Astrocyte (in vitro differentiated cells and primary cell): ENCODE results near the gene IRAK1. TPM values are rescaled to one million over a fixed set of nuclear protein-coding genes. Genes with fewer than 3 reads are reported as not detected.
A peak's percentile ranks its signal among the peaks of the same experiment; 100 is the strongest.

ENCODE experiments used
- DNase-seq: peaks from one replicate; pipeline ENCODE4 v3.0.0-alpha.2; 2010; ENCODE audit warnings: low read depth
- FAIRE-seq: peaks from 2 replicates; lab custom pipeline; 2011; peaks lifted over from hg19 to GRCh38; lab: Jason Lieb, UNC
- H2AFZ ChIP-seq: 2 replicates; pipeline ENCODE4 v1.6.0; 2012; ENCODE audit warnings: low read depth, low read length, inconsistent platforms
- H3K27ac ChIP-seq: 2 replicates; pipeline ENCODE4 v1.5.1; 2011; ENCODE audit warnings: low read depth, low read length, inconsistent platforms
- H3K27me3 ChIP-seq: 2 replicates; pipeline ENCODE4 v1.6.0; 2011; ENCODE audit warnings: low read length, inconsistent platforms; ENCODE audit not compliant: insufficient read depth
- H3K36me3 ChIP-seq: 2 replicates; pipeline ENCODE4 v1.5.1; 2011; ENCODE audit warnings: low read length, inconsistent platforms; ENCODE audit not compliant: insufficient read depth
- H3K4me1 ChIP-seq: 2 replicates; pipeline ENCODE4 v1.5.1; 2011; ENCODE audit warnings: low read length, inconsistent platforms; ENCODE audit not compliant: insufficient read depth
- H3K4me2 ChIP-seq: 2 replicates; pipeline ENCODE4 v1.6.0; 2012; ENCODE audit warnings: low read length, inconsistent platforms
- H3K4me3 ChIP-seq: 2 replicates; pipeline ENCODE4 v1.5.1; 2011; ENCODE audit warnings: low read depth, mild to moderate bottlenecking, low read length, inconsistent platforms; ENCODE audit not compliant: insufficient read depth
- H3K79me2 ChIP-seq: 2 replicates; pipeline ENCODE4 v1.6.0; 2012; ENCODE audit warnings: mild to moderate bottlenecking, low read length, inconsistent platforms; ENCODE audit not compliant: insufficient read depth
- H3K9ac ChIP-seq: 2 replicates; pipeline ENCODE4 v1.6.0; 2012; ENCODE audit warnings: mild to moderate bottlenecking, low read length, inconsistent platforms
- H3K9me3 ChIP-seq: 2 replicates; pipeline ENCODE4 v1.5.1; 2012; ENCODE audit warnings: low read depth, mild to moderate bottlenecking, low read length, inconsistent platforms; ENCODE audit not compliant: insufficient read depth
- H4K20me1 ChIP-seq: 2 replicates; pipeline ENCODE4 v1.6.0; 2012; ENCODE audit warnings: low read length, inconsistent platforms; ENCODE audit not compliant: insufficient read depth
- H3K27ac Mint-ChIP-seq: one replicate; pipeline ENCODE4 v1.8.0; 2021; ENCODE audit warnings: mild to moderate bottlenecking, mixed read lengths; ENCODE audit not compliant: unreplicated experiment
- H3K27me3 Mint-ChIP-seq: one replicate; pipeline ENCODE4 v1.8.0; 2021; ENCODE audit warnings: low read depth, mixed read lengths; ENCODE audit not compliant: unreplicated experiment
- H3K36me3 Mint-ChIP-seq: one replicate; pipeline ENCODE4 v1.8.0; 2021; ENCODE audit warnings: low read depth, mixed read lengths; ENCODE audit not compliant: unreplicated experiment
- H3K4me1 Mint-ChIP-seq: one replicate; pipeline ENCODE4 v1.8.0; 2021; ENCODE audit warnings: low read depth, mixed read lengths; ENCODE audit not compliant: unreplicated experiment
- H3K4me3 Mint-ChIP-seq: one replicate; pipeline ENCODE4 v1.8.0; 2021; ENCODE audit warnings: mild to moderate bottlenecking, moderate library complexity, mixed read lengths; ENCODE audit not compliant: unreplicated experiment
- H3K9me3 Mint-ChIP-seq: one replicate; pipeline ENCODE4 v1.8.0; 2021; ENCODE audit warnings: mild to moderate bottlenecking, mixed read lengths; ENCODE audit not compliant: unreplicated experiment
- CTCF ChIP-seq: IDR thresholded peaks from 2 replicates; pipeline ENCODE4 v1.5.1; 2011; ENCODE audit warnings: low read depth, mild to moderate bottlenecking, inconsistent platforms, low read length, moderate library complexity; ENCODE audit not compliant: insufficient read depth
- EZH2 ChIP-seq: IDR thresholded peaks from 2 replicates; pipeline ENCODE4 v1.6.1; 2012; ENCODE audit warnings: mild to moderate bottlenecking, low read length, inconsistent platforms; ENCODE audit not compliant: insufficient read depth
- total RNA-seq: library from RNA; stranded (reverse); gene quantifications from 2 replicates; pipeline ENCODE4 v1.2.1, GENCODE V29; 2021

Gene IRAK1
- total RNA-seq, 1 donor from 2014 or later, result 69.6 TPM

GRCh38 chrX:154021131-154021611 lies 1.5 kb upstream of the IRAK1 start:
- Mint-ChIP-seq H3K36me3 (no peaks in the 10 kb centered on the region), H3K4me1 (peaks cover 16% of the 10 kb centered on the region), H3K27me3 (no peaks in the 10 kb centered on the region), H3K4me3 (no peak overlapping the region), H3K9me3 (no peaks in the 10 kb centered on the region), H3K27ac (no peak overlapping the region)
- Histone ChIP-seq H3K9me3 (no peaks in the 10 kb centered on the region), H2AFZ (no peak overlapping the region), H3K79me2 (peaks cover 29% of the 10 kb centered on the region), H3K9ac (peak overlapping the region; percentile 82), H3K36me3 (peaks cover 2% of the 10 kb centered on the region), H3K4me2 (peak overlapping the region; percentile 90), H3K27me3 (no peaks in the 10 kb centered on the region), H3K4me1 (peaks cover 20% of the 10 kb centered on the region), H3K4me3 (no peak overlapping the region), H3K27ac (peak overlapping the region; percentile 84), H4K20me1 (no peaks in the 10 kb centered on the region)
- FAIRE-seq (peak; percentile 75), DNase-seq (peak; percentile 58)
- TF ChIP-seq EZH2 (no peak), CTCF (no peak)

GRCh38 chrX:154020536-154021115 lies 924 bp upstream of the IRAK1 start:
- H3K36me3 Mint-ChIP-seq, result no peaks in the 10 kb centered on the region
- peak overlapping the region; percentile 80 for H3K4me3 Mint-ChIP-seq
- H3K4me3 ChIP-seq, result peak overlapping the region; percentile 39
- no peak for FAIRE-seq
- no peaks in the 10 kb centered on the region for H3K27me3 Mint-ChIP-seq
- H3K27ac Mint-ChIP-seq, result peak overlapping the region; percentile 78
- peak overlapping the region; percentile 82 for H3K9ac ChIP-seq
- no peaks in the 10 kb centered on the region for H3K9me3 Mint-ChIP-seq
- no peaks in the 10 kb centered on the region for H3K9me3 ChIP-seq
- no peak for TF ChIP-seq CTCF
- no peak for TF ChIP-seq EZH2
- peak overlapping the region; percentile 84 for H3K27ac ChIP-seq
- no peaks in the 10 kb centered on the region for H3K27me3 ChIP-seq
- peaks cover 35% of the 10 kb centered on the region for H3K79me2 ChIP-seq
- H3K4me2 ChIP-seq, result peak overlapping the region; percentile 90
- no peaks in the 10 kb centered on the region for H4K20me1 ChIP-seq
- no peak overlapping the region for H2AFZ ChIP-seq
- peaks cover 2% of the 10 kb centered on the region for H3K36me3 ChIP-seq
- peaks cover 16% of the 10 kb centered on the region for H3K4me1 Mint-ChIP-seq
- H3K4me1 ChIP-seq, result peaks cover 20% of the 10 kb centered on the region
- no peak for DNase-seq

GRCh38 chrX:154019061-154019621 lies 561 bp downstream of the IRAK1 start:
- no peak overlapping the region for H3K27ac Mint-ChIP-seq
- FAIRE-seq (no peak), DNase-seq (no peak)
- Histone ChIP-seq H3K4me1 (peaks cover 20% of the 10 kb centered on the region), H3K36me3 (peaks cover 2% of the 10 kb centered on the region), H3K9ac (peak overlapping the region; percentile 82), H3K9me3 (no peaks in the 10 kb centered on the region), H3K4me3 (peak overlapping the region; percentile 64), H2AFZ (no peak overlapping the region), H4K20me1 (no peaks in the 10 kb centered on the region), H3K79me2 (peaks cover 35% of the 10 kb centered on the region), H3K4me2 (peak overlapping the region; percentile 90), H3K27me3 (no peaks in the 10 kb centered on the region), H3K27ac (peak overlapping the region; percentile 58)
- no peaks in the 10 kb centered on the region for H3K9me3 Mint-ChIP-seq
- no peak for TF ChIP-seq EZH2
- no peak for TF ChIP-seq CTCF
- H3K4me3 Mint-ChIP-seq, result peak overlapping the region; percentile 87
- H3K36me3 Mint-ChIP-seq, result no peaks in the 10 kb centered on the region
- peaks cover 16% of the 10 kb centered on the region for H3K4me1 Mint-ChIP-seq
- H3K27me3 Mint-ChIP-seq, result no peaks in the 10 kb centered on the region
